HepG2 (cell line): Measurements from ENCODE around the gene SLC17A8. TPM values are rescaled to one million over a fixed set of nuclear protein-coding genes. Genes with fewer than 3 reads are reported as not detected.

ENCODE experiments used
- LBX2 ChIP-seq: sonication (generic); formaldehyde crosslinking; IDR thresholded peaks from 2 replicates; pipeline ENCODE4 v1.5.0; 2020; ENCODE audit warnings: missing genetic modification reagents, mild to moderate bottlenecking, borderline replicate concordance
- MYPOP ChIP-seq: sonication (generic); formaldehyde crosslinking; IDR thresholded peaks from 2 replicates; pipeline ENCODE4 v1.8.1; 2023; ENCODE audit warnings: mild to moderate bottlenecking, moderate library complexity, missing genetic modification reagents
- ZBTB10 ChIP-seq: sonication (generic); formaldehyde crosslinking; IDR thresholded peaks from 2 replicates; pipeline ENCODE4 v1.4.0; 2020; ENCODE audit warnings: missing genetic modification reagents, borderline replicate concordance
- ZFP1 ChIP-seq: IDR thresholded peaks from 2 replicates; pipeline ENCODE4 v1.6.1; 2016
- ZNF749 ChIP-seq: sonication (generic); formaldehyde crosslinking; IDR thresholded peaks from 2 replicates; pipeline ENCODE4 v1.8.0; 2022; ENCODE audit warnings: mild to moderate bottlenecking, missing genetic modification reagents, moderate library complexity, borderline replicate concordance
- polyA plus RNA-seq, 8 experiments: library from polyadenylated mRNA; depleted of rRNA in 3 of 8; stranded (reverse) in 7 of 8; unstranded in 1 of 8; fragments of >200 nt; fragmentation: Illumina TruSeq in 4 of 8; extraction: Trizol in 4 of 8; gene quantifications; 2 replicates each; pipeline versions ENCODE4 v1.2.1 to v1.2.3, GENCODE V29; 2011 to 2016; ENCODE audit warnings: low read depth in 4 of 8, missing spikeins in 1 of 8, mixed read lengths in 1 of 8; ENCODE audit not compliant: insufficient read depth in 1 of 8
- total RNA-seq, 5 experiments: library from RNA; depleted of rRNA; stranded (reverse); fragments of >200 nt; fragmentation: Illumina TruSeq; extraction: Trizol; gene quantifications; 2 replicates each; pipeline ENCODE4 v1.2.3, GENCODE V29; 2016; ENCODE audit warnings: low read depth in 1 of 5
- TF ChIP-seq, protein P1 (sequence below): sonication (generic); formaldehyde crosslinking; IDR thresholded peaks from 2 replicates; pipeline ENCODE4 v1.5.0; 2020; ENCODE audit warnings: missing genetic modification reagents

SLC17A8 gene
- total and polyA plus RNA-seq, 2 of the 13 experiments (the other 11 are each of a cell fraction or from before 2014, with no cell fraction given) = 0.07 to 0.15 TPM

DNA sequence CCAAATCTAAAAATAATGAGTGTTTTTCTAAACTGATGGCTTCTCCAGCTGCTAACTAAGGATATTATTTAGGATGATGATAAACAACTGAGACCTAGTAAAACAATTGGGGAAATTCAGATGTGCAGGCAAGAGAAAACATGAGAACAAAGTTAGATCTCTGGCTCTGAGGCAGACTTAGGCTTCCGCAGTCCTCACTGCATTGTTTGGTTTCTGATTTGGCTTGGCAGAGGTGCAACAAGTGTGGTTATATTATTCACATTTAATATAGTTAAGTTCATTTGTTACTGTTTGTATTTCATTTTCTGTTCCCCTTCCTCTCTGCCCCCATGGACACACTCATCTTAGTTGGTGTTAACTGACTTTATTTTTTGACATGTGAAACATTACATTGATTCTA lies 86.6 kb downstream of the SLC17A8 start (continued):
- TF ChIP-seq ZBTB10 (CRISPR knock-in tag) = no peak
- TF ChIP-seq, protein P1, sequence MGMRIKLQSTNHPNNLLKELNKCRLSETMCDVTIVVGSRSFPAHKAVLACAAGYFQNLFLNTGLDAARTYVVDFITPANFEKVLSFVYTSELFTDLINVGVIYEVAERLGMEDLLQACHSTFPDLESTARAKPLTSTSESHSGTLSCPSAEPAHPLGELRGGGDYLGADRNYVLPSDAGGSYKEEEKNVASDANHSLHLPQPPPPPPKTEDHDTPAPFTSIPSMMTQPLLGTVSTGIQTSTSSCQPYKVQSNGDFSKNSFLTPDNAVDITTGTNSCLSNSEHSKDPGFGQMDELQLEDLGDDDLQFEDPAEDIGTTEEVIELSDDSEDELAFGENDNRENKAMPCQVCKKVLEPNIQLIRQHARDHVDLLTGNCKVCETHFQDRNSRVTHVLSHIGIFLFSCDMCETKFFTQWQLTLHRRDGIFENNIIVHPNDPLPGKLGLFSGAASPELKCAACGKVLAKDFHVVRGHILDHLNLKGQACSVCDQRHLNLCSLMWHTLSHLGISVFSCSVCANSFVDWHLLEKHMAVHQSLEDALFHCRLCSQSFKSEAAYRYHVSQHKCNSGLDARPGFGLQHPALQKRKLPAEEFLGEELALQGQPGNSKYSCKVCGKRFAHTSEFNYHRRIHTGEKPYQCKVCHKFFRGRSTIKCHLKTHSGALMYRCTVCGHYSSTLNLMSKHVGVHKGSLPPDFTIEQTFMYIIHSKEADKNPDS (CRISPR knock-in tag) = no peak
- no peak for TF ChIP-seq MYPOP (CRISPR knock-in tag)
- TF ChIP-seq ZNF749 (CRISPR knock-in tag) = no peak
- TF ChIP-seq LBX2 (CRISPR knock-in tag) = no peak
- no peak for TF ChIP-seq ZFP1 (CRISPR knock-in tag)
